Neural cell (in vitro differentiated cells): Measurements from ENCODE around the gene PLCXD3. TPM values are rescaled to one million over a fixed set of nuclear protein-coding genes. Genes with fewer than 3 reads are reported as not detected.

ENCODE experiments used
- H2AFZ ChIP-seq: fragments of 200-600, 300-800 bp; sonication (generic), shearing (Covaris generic); 2 replicates; pipeline ENCODE4 v1.6.0; 2014; ENCODE audit warnings: low read depth, mild to moderate bottlenecking, antibody characterized with exemption, low read length, moderate library complexity
- H3F3A ChIP-seq: fragments of 200-600 bp; shearing (Covaris generic); 2 replicates; pipeline ENCODE4 v1.6.1; 2016; ENCODE audit warnings: mild to moderate bottlenecking, moderate library complexity, mixed read lengths, antibody characterized with exemption, low read length; ENCODE audit not compliant: insufficient read depth, poor library complexity, severe bottlenecking
- H3K27ac ChIP-seq: fragments of 200-600, 300-800 bp; sonication (generic), shearing (Covaris generic); 2 replicates; pipeline ENCODE4 v1.5.1; 2014; ENCODE audit warnings: mild to moderate bottlenecking, low read length, moderate library complexity
- H3K27me3 ChIP-seq: fragments of 300-800, 200-600 bp; sonication (generic), shearing (Covaris generic); 2 replicates; pipeline ENCODE4 v1.6.0; 2014; ENCODE audit warnings: mild to moderate bottlenecking, low read depth, low read length, moderate library complexity; ENCODE audit not compliant: insufficient read depth
- H3K36me3 ChIP-seq: fragments of 300-800, 200-600 bp; sonication (generic), shearing (Covaris generic); 2 replicates; pipeline ENCODE4 v1.5.1; 2014; ENCODE audit warnings: mild to moderate bottlenecking, antibody characterized with exemption, low read length, moderate library complexity; ENCODE audit not compliant: insufficient read depth
- H3K4me2 ChIP-seq: fragments of 300-800, 200-600 bp; sonication (generic), shearing (Covaris generic); 2 replicates; pipeline ENCODE4 v1.6.0; 2014; ENCODE audit warnings: mild to moderate bottlenecking, low read length
- H3K4me3 ChIP-seq: fragments of 300-800, 200-600 bp; sonication (generic), shearing (Covaris generic); 2 replicates; pipeline ENCODE4 v1.5.1; 2014; ENCODE audit warnings: mild to moderate bottlenecking, low read length, moderate library complexity
- H3K79me2 ChIP-seq: fragments of 200-600 bp; shearing (Covaris generic); replicated peaks from 2 replicates; pipeline ENCODE4 v1.6.0; 2014; ENCODE audit warnings: mild to moderate bottlenecking, low read length, moderate library complexity; ENCODE audit not compliant: insufficient read depth
- H3K9ac ChIP-seq: fragments of 300-800, 200-600 bp; sonication (generic), shearing (Covaris generic); 2 replicates; pipeline ENCODE4 v1.6.1; 2016; ENCODE audit warnings: mild to moderate bottlenecking, low read length, mixed read lengths
- H3K9me2 ChIP-seq: fragments of 200-600 bp; shearing (Covaris generic); 2 replicates; pipeline ENCODE4 v1.6.1; 2016; ENCODE audit warnings: mild to moderate bottlenecking, low read length, mixed read lengths; ENCODE audit not compliant: insufficient read depth
- H3K9me3 ChIP-seq: fragments of 200-600, 300-800 bp; sonication (generic), shearing (Covaris generic); 2 replicates; pipeline ENCODE4 v1.6.1; 2016; ENCODE audit warnings: mild to moderate bottlenecking, mixed run types, low read length, moderate library complexity, mixed read lengths
- H4K20me1 ChIP-seq: fragments of 200-600 bp; shearing (Covaris generic); 2 replicates; pipeline ENCODE4 v1.6.1; 2016; ENCODE audit warnings: mild to moderate bottlenecking, mixed run types; ENCODE audit not compliant: insufficient read depth
- EP300 ChIP-seq: fragments of 450-650 bp; conservative IDR thresholded peaks from 2 replicates; pipeline ENCODE4 v1.6.1; 2014; ENCODE audit warnings: antibody characterized with exemption, mild to moderate bottlenecking, moderate library complexity; ENCODE audit not compliant: poor library complexity, severe bottlenecking
- EZH2 ChIP-seq: fragments of 200-600, 300-800 bp; shearing (Covaris generic), sonication (generic); IDR thresholded peaks from 2 replicates; pipeline ENCODE4 v1.6.1; 2014; ENCODE audit warnings: antibody characterized with exemption, low read length, borderline replicate concordance, mild to moderate bottlenecking; ENCODE audit not compliant: insufficient read depth, poor library complexity, severe bottlenecking
- MXI1 ChIP-seq: fragments of 450-650 bp; conservative IDR thresholded peaks from 2 replicates; pipeline ENCODE4 v1.6.1; 2014; ENCODE audit warnings: antibody characterized with exemption, mild to moderate bottlenecking; ENCODE audit not compliant: poor library complexity, severe bottlenecking
- POLR2AphosphoS5 ChIP-seq: IDR thresholded peaks from 2 replicates; pipeline ENCODE4 v1.6.1; 2012
- RAD21 ChIP-seq: fragments of 450-650 bp; conservative IDR thresholded peaks from 2 replicates; pipeline ENCODE4 v1.6.1; 2014; ENCODE audit warnings: antibody characterized with exemption, mild to moderate bottlenecking, moderate library complexity
- SMC3 ChIP-seq: fragments of 450-650 bp; conservative IDR thresholded peaks from 2 replicates; pipeline ENCODE4 v1.6.1; 2014; ENCODE audit warnings: antibody characterized with exemption, mild to moderate bottlenecking, moderate library complexity; ENCODE audit not compliant: poor library complexity
- TAF1 ChIP-seq: IDR thresholded peaks from 2 replicates; pipeline ENCODE4 v1.6.1; 2012; ENCODE audit warnings: low read depth
- polyA plus RNA-seq: library from polyadenylated mRNA; depleted of rRNA; stranded (reverse); fragments of >200 nt; gene quantifications from 2 replicates; pipeline ENCODE4 v1.2.3, GENCODE V29; 2014
- TF ChIP-seq, protein P1 (sequence below): fragments of 450-650 bp; IDR thresholded peaks from 2 replicates; pipeline ENCODE4 v1.5.1; 2014; ENCODE audit warnings: antibody characterized with exemption, mild to moderate bottlenecking, moderate library complexity; ENCODE audit not compliant: poor library complexity, severe bottlenecking
- TF ChIP-seq, protein P2 (sequence below): IDR thresholded peaks from 2 replicates; pipeline ENCODE4 v1.6.1; 2012; ENCODE audit warnings: borderline replicate concordance

Gene PLCXD3
- polyA plus RNA-seq, 1 donor from 2014 or later: 6.6 TPM

DNA sequence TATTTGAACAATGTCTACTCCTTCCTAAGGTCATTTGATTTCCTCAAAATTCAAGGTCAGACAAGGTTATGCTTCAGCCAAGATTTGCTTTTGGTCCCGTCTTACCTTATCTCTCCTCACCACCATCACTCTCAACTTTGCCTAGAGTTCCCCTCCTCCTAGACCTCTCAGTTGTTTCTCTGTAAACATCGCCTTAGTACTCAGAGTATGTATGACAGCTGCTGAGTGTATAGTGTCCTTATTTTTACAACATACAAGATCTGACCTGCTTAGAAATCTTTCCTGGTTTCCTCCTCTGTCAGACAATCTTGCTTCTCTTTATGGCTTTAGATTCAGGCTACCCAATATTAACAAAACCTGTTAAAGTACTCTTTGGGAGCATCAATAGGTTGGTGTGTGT is 247.1 kb downstream of the PLCXD3 start:
- H4K20me1 ChIP-seq: no peaks in the 10 kb centered on the region

More for the DNA sequence above, 247.1 kb downstream of the PLCXD3 start:
- H3K4me3 ChIP-seq: no peak overlapping the region
- H3K4me2 ChIP-seq: no peak overlapping the region
- no peak overlapping the region for H2AFZ ChIP-seq
- TF ChIP-seq, protein P1, sequence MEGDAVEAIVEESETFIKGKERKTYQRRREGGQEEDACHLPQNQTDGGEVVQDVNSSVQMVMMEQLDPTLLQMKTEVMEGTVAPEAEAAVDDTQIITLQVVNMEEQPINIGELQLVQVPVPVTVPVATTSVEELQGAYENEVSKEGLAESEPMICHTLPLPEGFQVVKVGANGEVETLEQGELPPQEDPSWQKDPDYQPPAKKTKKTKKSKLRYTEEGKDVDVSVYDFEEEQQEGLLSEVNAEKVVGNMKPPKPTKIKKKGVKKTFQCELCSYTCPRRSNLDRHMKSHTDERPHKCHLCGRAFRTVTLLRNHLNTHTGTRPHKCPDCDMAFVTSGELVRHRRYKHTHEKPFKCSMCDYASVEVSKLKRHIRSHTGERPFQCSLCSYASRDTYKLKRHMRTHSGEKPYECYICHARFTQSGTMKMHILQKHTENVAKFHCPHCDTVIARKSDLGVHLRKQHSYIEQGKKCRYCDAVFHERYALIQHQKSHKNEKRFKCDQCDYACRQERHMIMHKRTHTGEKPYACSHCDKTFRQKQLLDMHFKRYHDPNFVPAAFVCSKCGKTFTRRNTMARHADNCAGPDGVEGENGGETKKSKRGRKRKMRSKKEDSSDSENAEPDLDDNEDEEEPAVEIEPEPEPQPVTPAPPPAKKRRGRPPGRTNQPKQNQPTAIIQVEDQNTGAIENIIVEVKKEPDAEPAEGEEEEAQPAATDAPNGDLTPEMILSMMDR: no peak
- no peak for TF ChIP-seq SMC3
- no peak for TF ChIP-seq EP300
- no peak for TF ChIP-seq MXI1
- no peak for TF ChIP-seq TAF1
- no peak for TF ChIP-seq RAD21
- TF ChIP-seq, protein P2, sequence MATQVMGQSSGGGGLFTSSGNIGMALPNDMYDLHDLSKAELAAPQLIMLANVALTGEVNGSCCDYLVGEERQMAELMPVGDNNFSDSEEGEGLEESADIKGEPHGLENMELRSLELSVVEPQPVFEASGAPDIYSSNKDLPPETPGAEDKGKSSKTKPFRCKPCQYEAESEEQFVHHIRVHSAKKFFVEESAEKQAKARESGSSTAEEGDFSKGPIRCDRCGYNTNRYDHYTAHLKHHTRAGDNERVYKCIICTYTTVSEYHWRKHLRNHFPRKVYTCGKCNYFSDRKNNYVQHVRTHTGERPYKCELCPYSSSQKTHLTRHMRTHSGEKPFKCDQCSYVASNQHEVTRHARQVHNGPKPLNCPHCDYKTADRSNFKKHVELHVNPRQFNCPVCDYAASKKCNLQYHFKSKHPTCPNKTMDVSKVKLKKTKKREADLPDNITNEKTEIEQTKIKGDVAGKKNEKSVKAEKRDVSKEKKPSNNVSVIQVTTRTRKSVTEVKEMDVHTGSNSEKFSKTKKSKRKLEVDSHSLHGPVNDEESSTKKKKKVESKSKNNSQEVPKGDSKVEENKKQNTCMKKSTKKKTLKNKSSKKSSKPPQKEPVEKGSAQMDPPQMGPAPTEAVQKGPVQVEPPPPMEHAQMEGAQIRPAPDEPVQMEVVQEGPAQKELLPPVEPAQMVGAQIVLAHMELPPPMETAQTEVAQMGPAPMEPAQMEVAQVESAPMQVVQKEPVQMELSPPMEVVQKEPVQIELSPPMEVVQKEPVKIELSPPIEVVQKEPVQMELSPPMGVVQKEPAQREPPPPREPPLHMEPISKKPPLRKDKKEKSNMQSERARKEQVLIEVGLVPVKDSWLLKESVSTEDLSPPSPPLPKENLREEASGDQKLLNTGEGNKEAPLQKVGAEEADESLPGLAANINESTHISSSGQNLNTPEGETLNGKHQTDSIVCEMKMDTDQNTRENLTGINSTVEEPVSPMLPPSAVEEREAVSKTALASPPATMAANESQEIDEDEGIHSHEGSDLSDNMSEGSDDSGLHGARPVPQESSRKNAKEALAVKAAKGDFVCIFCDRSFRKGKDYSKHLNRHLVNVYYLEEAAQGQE: no peak
- no peak for TF ChIP-seq EZH2
- TF ChIP-seq POLR2AphosphoS5: no peak
- no peaks in the 10 kb centered on the region for H3K27me3 ChIP-seq
- H3F3A ChIP-seq: no peaks in the 10 kb centered on the region
- H3K36me3 ChIP-seq: no peaks in the 10 kb centered on the region
- no peak overlapping the region for H3K9ac ChIP-seq
- H3K79me2 ChIP-seq: no peaks in the 10 kb centered on the region
- no peaks in the 10 kb centered on the region for H3K9me3 ChIP-seq
- H3K9me2 ChIP-seq: no peaks in the 10 kb centered on the region
- no peak overlapping the region for H3K27ac ChIP-seq
